MM.1S (cell line): Measurements from ENCODE around the gene ZSCAN5C.
"Not testable (repeated sequence)": the region's sequence is repeated elsewhere in the genome, so short reads cannot be mapped to it uniquely, and the experiment has no call there.

Experiments
- DNase-seq: peaks from one replicate; pipeline ENCODE4 v3.0.0-alpha.2; 2015
- H2AFZ ChIP-seq: fragments of 300-600 bp; sonication (generic); 2 replicates; pipeline ENCODE4 v1.6.0; 2016; ENCODE audit warnings: antibody characterized with exemption, low read length
- H3F3A ChIP-seq: fragments of 300-600 bp; sonication (generic); 2 replicates; pipeline ENCODE4 v1.6.1; 2016; ENCODE audit warnings: mild to moderate bottlenecking, antibody characterized with exemption, low read length, moderate library complexity, mixed read lengths; ENCODE audit not compliant: insufficient read depth
- H3K27ac ChIP-seq: fragments of 300-600 bp; sonication (generic); 2 replicates; pipeline ENCODE4 v1.5.1; 2016; ENCODE audit warnings: mild to moderate bottlenecking, low read length
- H3K27me3 ChIP-seq: fragments of 300-600 bp; sonication (generic); replicated peaks from 2 replicates; pipeline ENCODE4 v1.6.0; 2016; ENCODE audit warnings: low read length; ENCODE audit not compliant: insufficient read depth
- H3K36me3 ChIP-seq: fragments of 300-600 bp; sonication (generic); replicated peaks from 2 replicates; pipeline ENCODE4 v1.6.1; 2016; ENCODE audit warnings: mild to moderate bottlenecking, low read length, mixed read lengths; ENCODE audit not compliant: insufficient read depth
- H3K4me1 ChIP-seq: fragments of 300-600 bp; sonication (generic); 2 replicates; pipeline ENCODE4 v1.6.1; 2016; ENCODE audit warnings: low read length, mixed read lengths
- H3K4me2 ChIP-seq: fragments of 300-600 bp; sonication (generic); 2 replicates; pipeline ENCODE4 v1.6.0; 2016; ENCODE audit warnings: low read depth, low read length
- H3K4me3 ChIP-seq: fragments of 300-600 bp; sonication (generic); 2 replicates; pipeline ENCODE4 v1.5.1; 2016; ENCODE audit warnings: low read length, mixed read lengths
- H3K79me2 ChIP-seq: fragments of 300-600 bp; sonication (generic); 2 replicates; pipeline ENCODE4 v1.6.1; 2016; ENCODE audit warnings: mixed run types, low read length, mixed read lengths
- H3K9ac ChIP-seq: fragments of 300-600 bp; sonication (generic); 2 replicates; pipeline ENCODE4 v1.6.1; 2016; ENCODE audit warnings: low read length, mixed read lengths
- H3K9me2 ChIP-seq: fragments of 300-600 bp; sonication (generic); replicated peaks from 2 replicates; pipeline ENCODE4 v1.6.1; 2016; ENCODE audit warnings: mild to moderate bottlenecking, low read length, mixed read lengths; ENCODE audit not compliant: insufficient read depth
- H3K9me3 ChIP-seq: fragments of 300-600 bp; sonication (generic); replicated peaks from 2 replicates; pipeline ENCODE4 v1.6.1; 2016; ENCODE audit warnings: mild to moderate bottlenecking, low read length, mixed read lengths; ENCODE audit not compliant: insufficient read depth
- H4K20me1 ChIP-seq: fragments of 300-600 bp; sonication (generic); 2 replicates; pipeline ENCODE4 v1.6.1; 2016; ENCODE audit warnings: mild to moderate bottlenecking, low read length, moderate library complexity, mixed read lengths; ENCODE audit not compliant: insufficient read depth
- CTCF ChIP-seq: fragments of 300-600 bp; sonication (generic); IDR thresholded peaks from 2 replicates; pipeline ENCODE4 v1.5.1; 2016; ENCODE audit warnings: antibody characterized with exemption, low read length, mixed read lengths
- EZH2 ChIP-seq: fragments of 300-600 bp; sonication (generic); optimal IDR thresholded peaks from 2 replicates; pipeline ENCODE3; 2017; ENCODE audit warnings: low read depth, mild to moderate bottlenecking, antibody characterized with exemption, low read length, mixed read lengths
- EZH2phosphoT487 ChIP-seq: fragments of 300-600 bp; sonication (generic); IDR thresholded peaks from 2 replicates; pipeline ENCODE4 v1.6.1; 2018; ENCODE audit warnings: antibody characterized with exemption, low read length

ZSCAN5C gene

GRCh38 chr19:56191115-56191514, 11.0 kb upstream of the ZSCAN5C start:
- TF ChIP-seq CTCF = no peak
- TF ChIP-seq EZH2 = no peak
- no peak for TF ChIP-seq EZH2phosphoT487
- Histone ChIP-seq H3K4me1 (no peaks in the 10 kb centered on the region), H2AFZ (no peak overlapping the region), H3K9me3 (no peaks in the 10 kb centered on the region), H3K9me2 (no peaks in the 10 kb centered on the region), H3K4me2 (no peak overlapping the region), H3F3A (no peaks in the 10 kb centered on the region), H3K27me3 (peaks cover 40% of the 10 kb centered on the region), H3K36me3 (no peaks in the 10 kb centered on the region), H3K79me2 (no peaks in the 10 kb centered on the region), H3K27ac (no peak overlapping the region), H3K9ac (no peak overlapping the region), H3K4me3 (no peak overlapping the region), H4K20me1 (no peaks in the 10 kb centered on the region)
- DNase-seq = no peak

GRCh38 chr19:56191711-56192110, 10.4 kb upstream of the ZSCAN5C start:
- H3K27ac ChIP-seq = no peak overlapping the region
- no peaks in the 10 kb centered on the region for H3K79me2 ChIP-seq
- TF ChIP-seq EZH2phosphoT487 = no peak
- TF ChIP-seq EZH2 = no peak
- no peak for TF ChIP-seq CTCF
- no peaks in the 10 kb centered on the region for H3K4me1 ChIP-seq
- H3K36me3 ChIP-seq = no peaks in the 10 kb centered on the region
- H3K9ac ChIP-seq = no peak overlapping the region
- H3K27me3 ChIP-seq = peaks cover 45% of the 10 kb centered on the region
- H3K9me3 ChIP-seq = no peaks in the 10 kb centered on the region
- no peak for DNase-seq
- H3K4me3 ChIP-seq = no peak overlapping the region
- no peaks in the 10 kb centered on the region for H3K9me2 ChIP-seq
- no peak overlapping the region for H2AFZ ChIP-seq
- no peaks in the 10 kb centered on the region for H3F3A ChIP-seq
- no peaks in the 10 kb centered on the region for H4K20me1 ChIP-seq
- H3K4me2 ChIP-seq = no peak overlapping the region

GRCh38 chr19:56193981-56194640, 8.0 kb upstream of the ZSCAN5C start:
- Histone ChIP-seq H3F3A (no peaks in the 10 kb centered on the region), H3K9me3 (no peaks in the 10 kb centered on the region), H4K20me1 (no peaks in the 10 kb centered on the region), H2AFZ (no peak overlapping the region), H3K27ac (no peak overlapping the region), H3K4me1 (no peaks in the 10 kb centered on the region), H3K36me3 (no peaks in the 10 kb centered on the region), H3K27me3 (peaks cover 61% of the 10 kb centered on the region), H3K4me2 (no peak overlapping the region), H3K9me2 (no peaks in the 10 kb centered on the region), H3K9ac (no peak overlapping the region), H3K79me2 (no peaks in the 10 kb centered on the region), H3K4me3 (no peak overlapping the region)
- no peak for DNase-seq
- TF ChIP-seq EZH2 (no peak), EZH2phosphoT487 (no peak), CTCF (no peak)

- not testable (repeated sequence) for H3K4me3 ChIP-seq, H3K9ac ChIP-seq, H3F3A ChIP-seq, H3K79me2 ChIP-seq, DNase-seq, H3K4me2 ChIP-seq, H2AFZ ChIP-seq, H3K9me3 ChIP-seq, H3K27ac ChIP-seq, H3K4me1 ChIP-seq, H3K9me2 ChIP-seq, H3K36me3 ChIP-seq, H4K20me1 ChIP-seq
- peaks cover 66% of the 10 kb centered on the region for H3K27me3 ChIP-seq
Measured at GRCh38 chr19:56197646-56198045, 4.4 kb upstream of the ZSCAN5C start, which contains the start of gene ZSCAN5B. TSS of gene ZSCAN5B (minus strand) at chr19:56197783. CDS start at chr19:56193052, 4,731 bp downstream.
